Esophagus muscularis mucosa (tissue), 4 donors: ENCODE measurements around the gene NTM. TPM values are rescaled to one million over a fixed set of nuclear protein-coding genes. Genes with fewer than 3 reads are reported as not detected.

ENCODE experiments used
- DNase-seq: peaks from one replicate; pipeline ENCODE4 v3.0.0-alpha.2; 2017; ENCODE audit errors: extremely low spot score
- H3K27ac ChIP-seq, 4 donors: fragments of 200-600 bp; sonication (generic); replicated peaks in 1 of 4; 1 replicate in 3 of 4; 2 replicates in 1 of 4; pipeline ENCODE4 v1.5.1; 2016 to 2019; ENCODE audit warnings: mild to moderate bottlenecking in 1 of 4
- H3K27me3 ChIP-seq, 4 donors: fragments of 200-600 bp; sonication (generic); one replicate each; pipeline versions ENCODE4 v1.5.1 to v1.6.0; 2016 to 2019
- H3K36me3 ChIP-seq, 4 donors: fragments of 200-600 bp; sonication (generic); one replicate each; pipeline ENCODE4 v1.5.1; 2016 to 2019
- H3K4me1 ChIP-seq, 4 donors: fragments of 200-600 bp; sonication (generic); one replicate each; pipeline ENCODE4 v1.5.1; 2016 to 2019
- H3K4me3 ChIP-seq, 4 donors: fragments of 200-600 bp; sonication (generic); 1 replicate in 2 of 4; 2 replicates in 2 of 4; pipeline ENCODE4 v1.5.1; 2016 to 2019; ENCODE audit warnings: mild to moderate bottlenecking in 4 of 4, moderate library complexity in 1 of 4
- H3K9me3 ChIP-seq, 4 donors: fragments of 200-600 bp; sonication (generic); 1 replicate in 3 of 4; 2 replicates in 1 of 4; pipeline ENCODE4 v1.5.1; 2016 to 2019
- EP300 ChIP-seq: sonication (generic); formaldehyde crosslinking; IDR thresholded peaks from one replicate; pipeline ENCODE4 v1.6.1; 2017; ENCODE audit warnings: antibody characterized with exemption
- POLR2A ChIP-seq: fragments of 450-650 bp; IDR thresholded peaks from one replicate; pipeline ENCODE4 v1.6.1; 2017; ENCODE audit warnings: antibody characterized with exemption, moderate library complexity, mild to moderate bottlenecking, low read depth
- POLR2AphosphoS5 ChIP-seq, 2 donors: sonication (generic); formaldehyde crosslinking; IDR thresholded peaks; one replicate each; pipeline ENCODE4 v1.6.1; 2017; ENCODE audit warnings: antibody characterized with exemption in 2 of 2
- WGBS: methylation state at CpG from one replicate; pipeline ENCODE4 v1.1.5; 2018; 5-methylcytosine and 5-hydroxymethylcytosine counted together
- intact Hi-C: fragments of 100-400 bp; cut with DNase I; formaldehyde crosslinking; loops from one replicate; pipeline ENCODE4 v1.15.1; 2023
- total RNA-seq, 4 donors: library from RNA; depleted of rRNA; stranded (reverse); fragments of >200 nt; gene quantifications; one replicate each; pipeline versions ENCODE4 v1.1.0 to v1.2.1, GENCODE V29; 2016
- TF ChIP-seq, protein P1 (sequence below), 3 experiments: fragments of 200-600 bp in 2 of 3; fragments of 450-650 bp in 1 of 3; sonication (generic) in 2 of 3; IDR thresholded peaks; one replicate each; pipeline ENCODE4 v1.5.1; 2017 to 2019; ENCODE audit warnings: antibody characterized with exemption in 3 of 3, mild to moderate bottlenecking in 2 of 3, moderate library complexity in 1 of 3

The NTM gene
- total RNA-seq, 4 donors from 2014 or later, result 5.6 to 25.3 (median 8.3) TPM

DNA sequence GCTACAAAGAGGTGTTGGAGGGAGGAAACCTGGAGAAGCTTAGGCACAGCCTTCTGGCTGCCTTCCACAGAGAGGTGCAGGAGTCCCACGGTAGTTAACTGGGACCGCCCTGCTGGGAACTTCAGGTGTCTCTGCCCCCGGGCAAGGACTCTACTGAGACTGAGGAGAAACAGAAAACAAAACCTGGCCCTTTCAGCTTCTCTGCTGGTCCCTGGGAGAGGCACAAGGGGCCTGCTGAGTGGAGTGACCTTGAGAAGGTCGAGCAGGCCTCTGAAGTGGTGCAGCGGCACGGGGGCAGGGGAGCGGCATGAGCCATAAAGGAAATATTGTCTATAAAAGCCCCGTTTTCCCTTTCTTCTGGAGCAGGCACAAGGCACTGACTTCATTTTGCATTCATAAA lies 38.9 kb downstream of the NTM start:
- intact Hi-C loops, result no loop called here
- H3K27me3 ChIP-seq, result peaks cover 0 to 3% (median 0%) of the 10 kb centered on the region in 4 donors
- WGBS, result 66% methylated on average over 8 of the region's 8 CpGs
- H3K4me3 ChIP-seq, result no peak overlapping the region
- DNase-seq, result no peak
- no peak overlapping the region for H3K27ac ChIP-seq
- no peaks in the 10 kb centered on the region for H3K36me3 ChIP-seq
- TF ChIP-seq POLR2AphosphoS5 (IDR thresholded peaks at IDR 0.05), result no peak
- TF ChIP-seq POLR2A, result no peak
- TF ChIP-seq EP300, result no peak
- TF ChIP-seq, protein P1, sequence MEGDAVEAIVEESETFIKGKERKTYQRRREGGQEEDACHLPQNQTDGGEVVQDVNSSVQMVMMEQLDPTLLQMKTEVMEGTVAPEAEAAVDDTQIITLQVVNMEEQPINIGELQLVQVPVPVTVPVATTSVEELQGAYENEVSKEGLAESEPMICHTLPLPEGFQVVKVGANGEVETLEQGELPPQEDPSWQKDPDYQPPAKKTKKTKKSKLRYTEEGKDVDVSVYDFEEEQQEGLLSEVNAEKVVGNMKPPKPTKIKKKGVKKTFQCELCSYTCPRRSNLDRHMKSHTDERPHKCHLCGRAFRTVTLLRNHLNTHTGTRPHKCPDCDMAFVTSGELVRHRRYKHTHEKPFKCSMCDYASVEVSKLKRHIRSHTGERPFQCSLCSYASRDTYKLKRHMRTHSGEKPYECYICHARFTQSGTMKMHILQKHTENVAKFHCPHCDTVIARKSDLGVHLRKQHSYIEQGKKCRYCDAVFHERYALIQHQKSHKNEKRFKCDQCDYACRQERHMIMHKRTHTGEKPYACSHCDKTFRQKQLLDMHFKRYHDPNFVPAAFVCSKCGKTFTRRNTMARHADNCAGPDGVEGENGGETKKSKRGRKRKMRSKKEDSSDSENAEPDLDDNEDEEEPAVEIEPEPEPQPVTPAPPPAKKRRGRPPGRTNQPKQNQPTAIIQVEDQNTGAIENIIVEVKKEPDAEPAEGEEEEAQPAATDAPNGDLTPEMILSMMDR (IDR thresholded peaks at IDR 0.05), result no peak
- no peaks in the 10 kb centered on the region for H3K9me3 ChIP-seq
- no peaks in the 10 kb centered on the region for H3K4me1 ChIP-seq

DNA sequence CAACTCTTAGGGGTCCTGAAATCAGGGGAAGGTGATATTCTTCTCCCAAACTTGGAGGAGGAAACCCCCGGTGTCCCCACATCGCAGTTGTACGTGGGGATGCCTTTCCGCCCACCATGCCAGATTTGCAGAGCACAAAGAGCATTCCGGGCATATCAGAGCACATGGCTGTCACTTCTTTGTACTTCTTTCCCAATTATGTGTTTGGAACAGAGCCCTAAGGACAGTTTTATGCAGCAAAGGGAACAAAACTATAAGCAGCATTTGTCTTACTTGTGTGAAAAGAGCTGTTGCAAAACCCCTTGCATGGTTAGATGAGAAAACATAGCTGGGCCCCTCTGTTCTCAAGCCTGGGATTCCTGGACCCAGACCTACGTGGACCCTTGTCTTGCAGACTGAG lies 41.2 kb downstream of the NTM start:
- DNase-seq, result no peak

DNA sequence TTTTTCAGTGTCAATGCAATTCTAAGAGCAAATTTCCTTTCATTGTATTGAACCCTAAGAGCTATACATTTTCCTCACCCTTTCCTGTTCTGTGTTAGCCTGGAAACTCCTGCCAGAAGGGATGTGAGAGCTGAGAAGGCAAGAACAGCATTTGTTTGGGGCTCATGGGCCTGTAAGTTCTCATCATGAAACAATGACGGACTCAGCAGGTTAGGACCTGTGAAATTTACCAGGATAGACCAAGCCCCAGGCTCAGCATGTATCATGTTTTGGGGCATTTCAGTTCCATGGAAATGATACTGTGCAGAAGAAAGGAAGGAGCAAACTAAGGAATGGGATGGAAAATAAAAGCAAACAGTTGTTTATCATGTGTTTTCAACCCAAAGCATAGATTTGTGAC lies 41.6 kb downstream of the NTM start:
- no peak for DNase-seq
- no peak overlapping the region for H3K27ac ChIP-seq
- 84% methylated on average over 1 of the region's 1 CpG for WGBS
- H3K4me1 ChIP-seq, result no peaks in the 10 kb centered on the region
- no peaks in the 10 kb centered on the region for H3K27me3 ChIP-seq
- intact Hi-C loops, result no loop called here
- no peaks in the 10 kb centered on the region for H3K36me3 ChIP-seq
- H3K9me3 ChIP-seq, result no peaks in the 10 kb centered on the region
- TF ChIP-seq POLR2AphosphoS5 (IDR thresholded peaks at IDR 0.05), result no peak
- TF ChIP-seq, protein P1 (IDR thresholded peaks at IDR 0.05), result no peak
- TF ChIP-seq POLR2A, result no peak
- TF ChIP-seq EP300, result no peak
- no peak overlapping the region for H3K4me3 ChIP-seq

More for the DNA sequence above, 41.2 kb downstream of the NTM start:
- H3K4me1 ChIP-seq, result no peaks in the 10 kb centered on the region
- no peaks in the 10 kb centered on the region for H3K36me3 ChIP-seq
- 80% methylated on average over 6 of the region's 6 CpGs for WGBS
- H3K9me3 ChIP-seq, result no peaks in the 10 kb centered on the region
- H3K4me3 ChIP-seq, result no peak overlapping the region
- H3K27ac ChIP-seq, result no peak overlapping the region
- intact Hi-C loops, result no loop called here
- TF ChIP-seq EP300, result no peak
- no peak for TF ChIP-seq POLR2AphosphoS5 (IDR thresholded peaks at IDR 0.05)
- TF ChIP-seq POLR2A, result no peak
- TF ChIP-seq, protein P1 (IDR thresholded peaks at IDR 0.05), result no peak
- no peaks in the 10 kb centered on the region for H3K27me3 ChIP-seq

DNA sequence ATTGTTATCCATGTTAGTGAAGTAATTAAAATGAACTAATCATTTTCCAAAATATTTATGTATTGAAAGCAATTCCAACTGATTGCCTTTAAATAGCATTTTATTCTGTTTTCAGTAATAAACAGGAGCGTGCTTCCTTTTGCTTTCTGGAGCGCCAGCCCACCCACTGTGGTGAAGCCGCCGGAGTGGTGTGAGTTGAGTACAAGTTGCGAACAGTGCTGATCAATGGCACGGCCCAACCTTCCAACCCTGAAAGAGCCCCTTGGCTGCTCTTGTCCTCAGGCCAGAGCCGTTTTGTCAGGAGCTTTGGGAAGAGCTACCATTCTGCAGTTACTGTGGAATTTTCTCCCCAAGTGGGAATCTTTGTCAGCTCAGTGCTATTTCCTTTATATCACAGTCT lies 42.8 kb downstream of the NTM start:
- H3K9me3 ChIP-seq, result no peaks in the 10 kb centered on the region
- H3K27ac ChIP-seq, result no peak overlapping the region
- H3K4me3 ChIP-seq, result no peak overlapping the region
- DNase-seq, result no peak
- intact Hi-C loops, result no loop called here
- no peaks in the 10 kb centered on the region for H3K27me3 ChIP-seq
- TF ChIP-seq EP300, result no peak
- TF ChIP-seq POLR2AphosphoS5 (IDR thresholded peaks at IDR 0.05), result no peak
- TF ChIP-seq POLR2A, result no peak
- TF ChIP-seq, protein P1 (IDR thresholded peaks at IDR 0.05), result no peak
- H3K36me3 ChIP-seq, result no peaks in the 10 kb centered on the region
- H3K4me1 ChIP-seq, result no peaks in the 10 kb centered on the region
- whole genome bisulfite sequencing, result 85% methylated on average over 7 of the region's 7 CpGs

DNA sequence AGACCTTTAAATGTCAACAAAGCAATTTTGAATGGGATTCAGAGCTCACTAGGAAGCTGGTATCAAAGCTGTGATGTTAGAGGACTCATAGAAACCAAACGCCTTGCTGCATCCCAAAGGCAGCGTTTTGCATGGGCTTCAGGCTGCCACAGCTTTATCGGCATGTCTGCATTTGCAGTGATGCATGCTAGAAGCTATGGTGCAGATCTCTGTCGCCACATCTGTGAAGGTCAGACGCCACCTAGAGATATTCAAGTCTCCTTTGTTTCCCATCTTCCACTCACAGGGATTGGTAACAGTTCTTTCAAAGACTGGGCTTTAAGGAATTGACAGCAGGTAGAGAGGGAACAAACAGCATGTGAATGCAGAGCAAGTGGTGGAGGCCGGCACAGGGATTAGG lies 47.8 kb downstream of the NTM start:
- intact Hi-C loops, result no loop called here
- Histone ChIP-seq H3K9me3 (no peaks in the 10 kb centered on the region), H3K27me3 (no peaks in the 10 kb centered on the region), H3K27ac (no peak overlapping the region), H3K4me3 (no peak overlapping the region), H3K36me3 (no peaks in the 10 kb centered on the region), H3K4me1 (no peaks in the 10 kb centered on the region)
- no peak for DNase-seq
- TF ChIP-seq POLR2A (no peak), POLR2AphosphoS5 (IDR thresholded peaks at IDR 0.05) (no peak), EP300 (no peak)
- 72% methylated on average over 6 of the region's 6 CpGs for WGBS
